Transverse colon (tissue), 4 donors: ENCODE results near the gene ENTR1. TPM values are rescaled to one million over a fixed set of nuclear protein-coding genes. Genes with fewer than 3 reads are reported as not detected.

Source experiments
- DNase-seq: peaks from one replicate; pipeline ENCODE4 v3.0.0-alpha.2; 2019
- H3K27ac ChIP-seq, 4 donors: fragments of 200-600 bp; sonication (generic); 2 replicates each; pipeline ENCODE4 v1.5.1; 2016 to 2018; ENCODE audit warnings: inconsistent platforms in 4 of 4
- H3K27me3 ChIP-seq: fragments of 200-600 bp; sonication (generic); 2 replicates; pipeline ENCODE4 v1.5.1; 2017; ENCODE audit warnings: inconsistent platforms
- H3K36me3 ChIP-seq, 4 donors: fragments of 200-600 bp; sonication (generic); 2 replicates each; pipeline ENCODE4 v1.5.1; 2017 to 2019; ENCODE audit warnings: inconsistent platforms in 4 of 4
- H3K4me1 ChIP-seq, 4 donors: fragments of 200-600 bp; sonication (generic); 2 replicates each; pipeline ENCODE4 v1.5.1; 2017 to 2020; ENCODE audit warnings: inconsistent platforms in 4 of 4
- H3K4me3 ChIP-seq, 4 donors: fragments of 200-600 bp; sonication (generic); 1 replicate in 1 of 4; 2 replicates in 3 of 4; pipeline versions ENCODE4 v1.5.1 to v1.6.1; 2017 to 2019; ENCODE audit warnings: inconsistent platforms in 4 of 4
- H3K9me3 ChIP-seq, 2 donors: fragments of 200-600 bp; sonication (generic); 2 replicates each; pipeline ENCODE4 v1.5.1; 2017 to 2019; ENCODE audit warnings: inconsistent platforms in 2 of 2
- EP300 ChIP-seq: sonication (generic); formaldehyde crosslinking; IDR thresholded peaks from one replicate; pipeline ENCODE4 v1.6.1; 2017; ENCODE audit warnings: antibody characterized with exemption, low read depth
- POLR2A ChIP-seq: fragments of 450-650 bp; IDR thresholded peaks from one replicate; pipeline ENCODE4 v1.6.1; 2016; ENCODE audit warnings: antibody characterized with exemption, mild to moderate bottlenecking, moderate library complexity
- POLR2AphosphoS5 ChIP-seq, 3 donors: sonication (generic); formaldehyde crosslinking; IDR thresholded peaks; one replicate each; pipeline ENCODE4 v1.6.1; 2016; ENCODE audit warnings: antibody characterized with exemption in 3 of 3
- WGBS, 2 donors: methylation state at CpG; one replicate each; pipeline ENCODE4 v1.1.5; 2018; ENCODE audit warnings: low coverage in 1 of 2; 5-methylcytosine and 5-hydroxymethylcytosine counted together
- in situ Hi-C, 4 donors: fragments of 200-750 bp; cut with MboI; loops; one replicate each; pipeline versions ENCODE4 v1.15.0 to v1.15.1; 2017; ENCODE audit warnings: low sequenced_read_pairs in 3 of 4, low pct_ligation_motif_present in 1 of 4, low pct_unique_long_range_greater_than_20kb in 1 of 4
- intact Hi-C: fragments of 100-400 bp; cut with DNase I; formaldehyde crosslinking; loops from one replicate; pipeline ENCODE4 v1.15.1; 2023; ENCODE audit warnings: low total_unique reads
- total RNA-seq, 4 donors: library from RNA; depleted of rRNA; stranded (reverse); fragments of >200 nt; gene quantifications; one replicate each; pipeline ENCODE4 v1.1.0, GENCODE V29; 2016
- TF ChIP-seq, protein P1 (sequence below), 5 experiments: fragments of 200-600 bp in 3 of 5; fragments of 450-650 bp in 2 of 5; sonication (generic) in 3 of 5; IDR thresholded peaks; 1 replicate in 2 of 5; 2 replicates in 3 of 5; pipeline ENCODE4 v1.5.1; 2016 to 2017; ENCODE audit warnings: antibody characterized with exemption in 5 of 5, inconsistent platforms in 3 of 5, mild to moderate bottlenecking in 2 of 5, moderate library complexity in 1 of 5

Gene ENTR1
- total RNA-seq, 4 donors from 2014 or later: 23.6 to 74.6 (median 40.9) TPM

DNA sequence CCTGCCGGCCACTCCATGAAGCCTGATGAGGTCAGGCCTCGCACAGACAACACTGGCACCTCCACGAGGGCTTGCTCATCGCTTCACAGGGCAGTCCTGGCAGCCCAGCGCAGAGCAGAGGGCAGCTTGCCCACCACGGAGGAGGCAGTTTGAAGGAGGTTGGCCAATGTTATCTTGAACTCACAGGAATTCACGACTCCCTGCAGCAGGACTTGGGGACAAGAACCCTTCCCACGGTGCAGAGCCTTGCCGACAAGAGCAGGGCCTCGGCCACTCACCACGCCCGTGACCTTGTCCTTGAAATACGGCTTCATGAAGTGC, 15.4 kb downstream of the ENTR1 start:
- H3K9me3 ChIP-seq: no peaks in the 10 kb centered on the region
- peaks cover 0 to 21% (median 10%) of the 10 kb centered on the region in 4 donors for H3K36me3 ChIP-seq
- WGBS, 2 donors: 92% methylated on average over 13 of the region's 13 CpGs; no CpG with 5 or more reads in 1 of the 2 donors
- H3K4me3 ChIP-seq: no peak overlapping the region
- in situ Hi-C loops: no loop called here
- H3K27me3 ChIP-seq: no peaks in the 10 kb centered on the region
- H3K27ac ChIP-seq: no peak overlapping the region
- peaks cover 6 to 31% (median 25%) of the 10 kb centered on the region in 4 donors for H3K4me1 ChIP-seq
- TF ChIP-seq, protein P1, sequence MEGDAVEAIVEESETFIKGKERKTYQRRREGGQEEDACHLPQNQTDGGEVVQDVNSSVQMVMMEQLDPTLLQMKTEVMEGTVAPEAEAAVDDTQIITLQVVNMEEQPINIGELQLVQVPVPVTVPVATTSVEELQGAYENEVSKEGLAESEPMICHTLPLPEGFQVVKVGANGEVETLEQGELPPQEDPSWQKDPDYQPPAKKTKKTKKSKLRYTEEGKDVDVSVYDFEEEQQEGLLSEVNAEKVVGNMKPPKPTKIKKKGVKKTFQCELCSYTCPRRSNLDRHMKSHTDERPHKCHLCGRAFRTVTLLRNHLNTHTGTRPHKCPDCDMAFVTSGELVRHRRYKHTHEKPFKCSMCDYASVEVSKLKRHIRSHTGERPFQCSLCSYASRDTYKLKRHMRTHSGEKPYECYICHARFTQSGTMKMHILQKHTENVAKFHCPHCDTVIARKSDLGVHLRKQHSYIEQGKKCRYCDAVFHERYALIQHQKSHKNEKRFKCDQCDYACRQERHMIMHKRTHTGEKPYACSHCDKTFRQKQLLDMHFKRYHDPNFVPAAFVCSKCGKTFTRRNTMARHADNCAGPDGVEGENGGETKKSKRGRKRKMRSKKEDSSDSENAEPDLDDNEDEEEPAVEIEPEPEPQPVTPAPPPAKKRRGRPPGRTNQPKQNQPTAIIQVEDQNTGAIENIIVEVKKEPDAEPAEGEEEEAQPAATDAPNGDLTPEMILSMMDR (IDR thresholded peaks at IDR 0.05): no peak
- TF ChIP-seq EP300 (no peak), POLR2AphosphoS5 (IDR thresholded peaks at IDR 0.05) (no peak), POLR2A (no peak)
- intact Hi-C loops: no loop called here
- DNase-seq: no peak

DNA sequence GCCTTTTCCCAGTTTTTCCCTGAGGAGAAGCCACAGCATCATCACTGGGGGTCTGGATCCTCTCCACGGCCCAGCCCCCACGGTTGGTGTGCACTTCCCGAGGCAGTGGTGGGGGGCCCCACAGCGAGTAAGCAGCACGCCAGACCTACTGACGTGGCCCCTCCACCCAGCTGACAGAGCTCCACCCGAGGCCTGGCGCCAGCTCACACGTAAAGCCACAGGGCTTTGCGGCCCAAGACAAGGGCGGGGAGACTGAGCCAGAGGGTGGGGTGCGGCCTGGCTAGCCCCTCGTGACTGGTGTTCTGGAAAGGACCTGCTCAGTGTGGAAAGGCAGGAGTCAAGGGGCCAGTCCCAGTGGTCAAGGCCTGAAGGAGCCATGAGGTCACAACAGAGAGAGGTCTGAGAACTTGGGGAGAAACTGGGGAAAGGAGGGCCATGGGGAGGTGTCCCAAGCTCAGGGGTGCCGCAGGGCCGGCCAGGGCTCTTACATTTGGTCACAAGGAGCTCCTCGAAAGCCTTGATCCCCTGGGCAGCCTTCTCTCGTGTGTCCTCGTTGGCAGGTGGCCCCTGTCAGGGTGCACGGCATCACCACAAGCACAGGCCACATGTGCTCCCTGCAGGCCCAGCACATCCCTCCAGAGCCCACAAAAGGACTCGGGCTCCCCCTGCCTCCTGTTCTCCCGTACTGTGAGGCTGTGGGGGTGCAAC, 15.9 kb downstream of the ENTR1 start:
- H3K4me3 ChIP-seq: no peak overlapping the region
- no peak for DNase-seq
- intact Hi-C loops (no loop called here), in situ Hi-C loops (no loop called here)
- H3K27me3 ChIP-seq: no peaks in the 10 kb centered on the region
- peaks cover 0 to 26% (median 10%) of the 10 kb centered on the region in 4 donors for H3K36me3 ChIP-seq
- no peak overlapping the region for H3K27ac ChIP-seq
- H3K9me3 ChIP-seq: no peaks in the 10 kb centered on the region
- TF ChIP-seq EP300 (no peak), POLR2AphosphoS5 (IDR thresholded peaks at IDR 0.05) (no peak), POLR2A (no peak)
- TF ChIP-seq, protein P1 (IDR thresholded peaks at IDR 0.05): no peak
- 94% methylated on average over 17 of the region's 21 CpGs; no CpG with 5 or more reads in 1 of the 2 donors for WGBS, 2 donors
- H3K4me1 ChIP-seq: peaks cover 6 to 27% (median 25%) of the 10 kb centered on the region in 4 donors

DNA sequence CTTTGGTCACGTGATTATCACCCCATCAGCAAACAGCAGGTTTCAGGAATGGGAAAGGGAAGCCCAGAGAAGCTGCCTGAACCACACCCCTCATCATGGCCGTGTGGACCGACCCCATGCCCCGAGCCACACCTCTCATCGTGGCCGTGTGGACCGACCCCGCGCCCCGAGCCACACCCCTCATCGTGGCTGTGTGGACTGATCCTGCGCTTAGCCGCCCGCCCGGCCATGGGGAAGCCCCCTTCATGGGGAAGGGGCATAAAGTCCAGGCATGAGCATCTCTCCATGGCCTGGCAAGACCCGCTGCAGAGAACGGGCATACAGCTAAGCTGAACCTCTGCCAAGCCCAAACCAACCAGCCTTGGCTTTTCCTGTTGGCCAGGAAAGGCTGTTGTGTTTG, 16.9 kb downstream of the ENTR1 start:
- intact Hi-C loops: no loop called here
- Histone ChIP-seq H3K4me3 (no peak overlapping the region), H3K9me3 (no peaks in the 10 kb centered on the region), H3K27me3 (no peaks in the 10 kb centered on the region), H3K36me3 (peaks cover 0 to 34% (median 10%) of the 10 kb centered on the region in 4 donors), H3K27ac (no peak overlapping the region), H3K4me1 (peaks cover 0 to 18% (median 15%) of the 10 kb centered on the region in 4 donors)
- in situ Hi-C loops: no loop called here
- TF ChIP-seq, protein P1 (IDR thresholded peaks at IDR 0.05): no peak
- TF ChIP-seq EP300 (no peak), POLR2AphosphoS5 (IDR thresholded peaks at IDR 0.05) (no peak), POLR2A (no peak)
- 82% methylated on average over 17 of the region's 17 CpGs; no CpG with 5 or more reads in 1 of the 2 donors for WGBS, 2 donors
- no peak for DNase-seq

DNA sequence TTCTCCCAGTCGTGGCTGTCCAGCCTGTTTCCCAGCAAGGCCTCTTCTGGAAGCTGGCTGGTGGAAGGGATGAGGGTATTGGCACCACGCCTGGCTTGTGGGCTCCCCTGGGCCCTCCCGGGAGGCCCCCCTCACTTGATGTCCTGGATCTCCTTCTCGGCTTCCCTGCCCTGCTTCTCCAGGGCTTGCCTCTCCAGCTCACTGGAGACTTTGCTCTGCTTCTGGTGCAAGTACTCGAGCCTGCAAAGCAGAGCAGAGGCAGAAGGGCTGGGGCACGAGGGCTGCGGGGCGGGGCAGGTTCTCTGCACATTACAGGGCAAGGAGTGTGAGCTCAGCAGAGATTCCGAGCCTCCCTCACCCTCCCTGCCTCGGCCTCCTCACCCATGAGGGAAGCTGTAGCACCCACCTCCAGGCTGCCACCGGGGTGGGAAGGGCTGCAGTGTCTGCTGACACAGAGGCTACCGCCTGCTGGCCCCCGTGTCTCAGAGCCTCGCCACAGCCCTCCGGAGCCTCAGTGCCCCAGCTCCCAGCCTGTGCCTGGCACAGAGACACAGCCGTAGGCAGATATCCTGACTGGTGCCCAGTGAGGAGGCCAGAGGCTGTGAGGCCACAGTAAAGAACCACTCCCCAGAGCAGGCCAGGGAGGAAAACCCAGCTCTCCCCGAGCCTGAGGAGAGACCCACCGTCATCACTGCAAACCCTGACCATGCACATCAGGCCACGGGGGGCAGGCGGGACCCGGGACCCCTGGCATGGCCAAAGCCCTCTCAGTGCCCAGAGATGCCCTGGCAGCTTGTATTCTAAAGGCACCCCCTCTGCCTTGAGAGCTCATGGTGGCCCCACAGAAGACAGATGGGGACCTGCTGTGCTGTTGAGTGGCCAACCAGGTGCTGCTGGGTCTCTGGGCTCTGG, 17.6 kb downstream of the ENTR1 start:
- Histone ChIP-seq H3K36me3 (peaks cover 0 to 34% (median 10%) of the 10 kb centered on the region in 4 donors), H3K27me3 (no peaks in the 10 kb centered on the region), H3K27ac (no peak overlapping the region), H3K4me1 (peaks cover 0 to 16% (median 12%) of the 10 kb centered on the region in 4 donors), H3K4me3 (no peak overlapping the region), H3K9me3 (no peaks in the 10 kb centered on the region)
- DNase-seq: no peak
- WGBS, 2 donors: 93% methylated on average over 19 of the region's 21 CpGs; no CpG with 5 or more reads in 1 of the 2 donors
- in situ Hi-C loops: no loop called here
- TF ChIP-seq, protein P1 (IDR thresholded peaks at IDR 0.05): no peak
- TF ChIP-seq POLR2A: no peak
- no peak for TF ChIP-seq EP300
- no peak for TF ChIP-seq POLR2AphosphoS5 (IDR thresholded peaks at IDR 0.05)
- intact Hi-C loops: no loop called here
